HG03108 (cell line): ENCODE measurements around the gene STKLD1.
"Not testable (repeated sequence)": the region's sequence is repeated elsewhere in the genome, so short reads cannot be mapped to it uniquely, and the experiment has no call there.

ENCODE experiments used
- ATAC-seq: cut with Tn5 transposase; IDR thresholded peaks from one replicate; pipeline ENCODE4 v1.9.1; 2021; ENCODE audit warnings: moderate library complexity; ENCODE audit not compliant: unreplicated experiment

Gene STKLD1

DNA sequence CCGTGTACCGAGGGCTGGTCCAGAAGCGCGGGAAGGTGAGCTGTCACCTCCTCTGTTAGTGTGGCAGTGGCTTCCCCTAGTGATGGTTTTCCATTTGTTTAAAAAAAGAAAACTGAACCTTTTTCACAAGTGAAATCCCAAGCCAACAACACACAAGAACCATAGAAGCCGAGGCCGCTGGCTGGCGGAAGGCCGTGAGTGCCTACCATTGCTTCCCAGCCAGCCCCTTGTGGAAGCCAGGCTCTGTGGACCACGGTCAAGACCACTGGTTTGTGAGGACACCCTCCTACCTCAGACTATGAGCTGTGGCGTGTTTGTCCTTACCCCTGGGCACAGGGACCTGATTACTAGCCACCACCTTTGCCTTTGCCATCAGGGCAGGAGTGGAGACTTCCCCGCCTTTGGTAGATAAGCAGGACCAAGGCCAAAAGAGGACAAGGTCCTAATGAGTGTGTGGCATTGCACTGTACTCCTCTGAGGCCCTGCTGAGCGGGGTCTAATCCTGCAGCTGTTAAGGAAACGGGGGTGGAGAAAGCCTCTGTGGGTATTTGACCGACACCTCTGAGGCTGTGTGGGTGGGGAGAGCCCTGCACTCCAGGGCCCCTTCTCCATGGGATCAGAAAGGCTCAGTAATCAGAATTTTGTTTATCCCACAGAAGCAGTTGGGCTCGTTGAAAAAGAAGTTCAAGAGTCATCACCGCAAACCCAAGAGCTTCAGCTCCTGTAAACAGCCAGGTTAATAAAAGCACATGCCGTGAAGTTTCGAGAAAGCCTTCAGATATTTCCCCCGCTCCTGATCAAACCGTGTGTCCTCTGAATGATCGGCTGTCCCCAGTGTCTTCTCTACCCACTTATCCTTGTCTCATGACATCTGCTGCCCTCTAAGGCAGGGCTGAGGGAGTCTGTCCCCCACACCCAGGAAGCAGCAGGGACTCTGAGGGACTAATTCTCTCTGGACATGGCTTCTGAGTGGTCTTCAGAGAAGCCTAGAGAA lies 15.5 kb upstream of the STKLD1 start:
- ATAC-seq, result no peak

- no peak for ATAC-seq
Observed at GRCh38 chr9:133361507-133362092, 14.6 kb upstream of the STKLD1 start.

- ATAC-seq, result no peak
Observed at GRCh38 chr9:133362359-133363044, 13.7 kb upstream of the STKLD1 start.

DNA sequence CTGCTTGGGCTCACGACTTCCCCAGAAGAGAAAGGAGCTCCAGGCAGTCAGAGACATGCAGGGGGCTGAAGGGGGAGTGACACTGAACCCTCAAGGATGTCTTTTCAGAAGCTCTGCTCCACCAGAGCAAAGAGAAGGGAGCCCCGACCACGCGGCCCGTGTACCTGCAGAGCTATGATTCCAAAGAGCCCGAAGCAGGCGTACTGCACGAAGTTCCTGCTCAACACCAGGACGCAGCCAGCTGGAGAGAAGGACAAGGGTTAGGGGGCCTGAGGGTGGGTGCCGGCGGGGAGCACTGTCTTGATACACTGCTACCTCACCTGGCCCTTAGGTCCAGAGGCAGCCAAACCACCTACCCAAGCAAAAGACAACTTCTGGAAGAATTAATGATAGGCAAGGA lies 9.7 kb upstream of the STKLD1 start:
- no peak for ATAC-seq

DNA sequence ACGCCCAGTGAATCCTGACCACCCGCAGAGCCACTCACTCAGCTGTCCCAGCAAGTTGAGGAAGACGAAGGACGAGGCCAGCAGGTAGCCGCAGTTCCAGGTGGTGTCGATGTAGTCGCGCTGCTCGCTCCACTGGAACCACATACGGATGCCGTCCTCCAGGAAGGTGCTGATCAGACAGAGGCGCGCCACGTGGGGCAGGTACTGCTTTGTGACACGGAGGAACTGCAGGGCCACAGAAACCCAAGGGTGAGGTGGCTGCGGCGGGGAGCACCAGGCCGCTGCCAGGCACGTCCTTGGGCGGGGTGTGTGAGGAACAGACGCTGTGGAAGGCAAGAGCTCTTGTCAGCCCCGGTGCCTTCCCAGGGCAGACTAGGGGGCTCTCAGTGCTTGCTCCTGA lies 8.9 kb upstream of the STKLD1 start:
- ATAC-seq, result no peak

DNA sequence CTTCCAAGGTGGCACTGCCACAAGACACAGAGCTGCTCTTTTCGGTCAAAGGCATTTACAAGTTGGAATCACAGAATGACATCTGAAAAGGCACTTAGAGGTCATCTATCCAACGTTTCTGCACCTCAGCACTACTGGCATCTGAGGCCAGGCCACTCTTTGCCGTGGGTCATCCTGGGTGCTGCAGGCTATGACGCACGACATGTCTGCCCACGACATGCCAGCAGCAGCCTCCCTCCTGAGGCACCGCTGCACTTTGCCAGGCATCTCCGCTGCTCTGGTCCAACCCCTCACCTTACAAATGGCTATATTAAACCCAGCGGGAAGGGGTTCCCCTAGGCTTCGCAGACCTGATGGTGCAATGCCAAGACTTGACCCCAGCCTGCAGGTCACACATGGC lies 8.4 kb upstream of the STKLD1 start:
- no peak for ATAC-seq

DNA sequence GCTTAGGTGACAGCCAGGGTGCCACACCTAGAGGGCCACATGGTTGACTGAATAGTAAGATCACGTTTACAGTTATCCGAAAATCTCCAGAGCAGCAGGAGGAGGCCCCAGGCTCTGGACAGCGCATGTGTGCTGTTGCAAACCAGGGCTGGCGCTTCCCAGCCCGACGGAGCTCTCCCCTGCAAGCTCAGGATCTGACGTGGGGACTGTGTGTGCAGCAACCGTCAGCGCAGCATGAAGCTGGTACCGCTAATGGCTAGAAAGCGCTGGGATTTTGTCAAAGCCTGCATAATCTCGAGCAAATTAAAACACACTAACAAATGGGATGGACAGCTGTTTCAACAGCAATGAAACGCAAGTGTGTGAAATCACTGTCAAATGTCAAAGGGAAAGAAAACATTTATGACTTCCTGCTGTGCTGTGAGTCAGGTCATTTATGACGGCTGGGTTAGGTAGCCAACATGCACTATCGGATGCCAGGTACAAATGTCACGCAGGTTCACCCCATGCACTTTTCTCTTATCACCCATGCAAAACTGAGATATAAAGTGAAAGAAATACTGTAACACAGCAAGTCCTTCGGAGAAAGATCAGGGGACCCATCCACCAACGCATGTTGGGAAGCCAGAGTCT lies 7.8 kb upstream of the STKLD1 start:
- ATAC-seq, result no peak

DNA sequence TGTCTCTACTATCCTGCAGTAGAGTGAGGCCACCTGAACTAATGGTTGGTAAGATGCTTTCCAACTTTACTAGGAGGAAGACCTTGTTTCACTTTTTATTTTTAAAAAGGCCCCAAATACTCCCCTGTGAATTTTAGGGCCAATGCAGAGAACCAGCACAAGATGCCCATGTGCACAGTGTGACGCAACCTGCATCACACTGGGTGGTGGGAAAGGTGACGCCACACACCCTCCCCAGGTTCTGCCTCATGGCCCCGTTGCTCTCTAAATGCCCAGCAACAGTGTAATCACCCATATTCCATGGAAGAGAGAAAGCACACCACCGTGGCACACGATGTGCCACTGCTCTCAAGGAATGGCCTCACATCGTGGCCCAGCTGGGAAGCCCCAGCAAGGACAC lies 6.7 kb upstream of the STKLD1 start:
- ATAC-seq, result no peak

DNA sequence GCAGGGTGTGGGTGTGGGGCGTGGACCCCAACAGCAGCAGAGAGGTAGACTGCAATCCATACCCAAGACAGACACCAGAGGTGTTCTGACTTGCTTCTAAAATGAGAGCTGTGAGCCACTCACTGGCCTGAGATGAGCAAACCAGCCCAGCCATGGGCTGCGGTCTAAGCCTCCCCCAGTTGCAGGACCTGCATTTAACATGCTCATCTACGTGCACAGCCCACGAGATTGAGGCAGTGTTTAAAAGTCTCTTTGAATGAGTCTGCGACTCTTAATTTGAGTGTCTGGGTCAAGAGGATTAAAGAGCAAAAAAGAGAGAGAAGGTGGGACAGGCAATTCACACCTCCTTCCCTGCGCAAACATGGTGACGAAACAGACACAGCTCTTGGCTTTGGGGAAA lies 6.2 kb upstream of the STKLD1 start:
- ATAC-seq, result no peak

- no peak for ATAC-seq
Observed at GRCh38 chr9:133370685-133371084, 5.5 kb upstream of the STKLD1 start.

- ATAC-seq, result no peak
Observed at GRCh38 chr9:133371261-133371711, 4.9 kb upstream of the STKLD1 start.

- ATAC-seq, result no peak
Observed at GRCh38 chr9:133372144-133372543, 4.0 kb upstream of the STKLD1 start.

DNA sequence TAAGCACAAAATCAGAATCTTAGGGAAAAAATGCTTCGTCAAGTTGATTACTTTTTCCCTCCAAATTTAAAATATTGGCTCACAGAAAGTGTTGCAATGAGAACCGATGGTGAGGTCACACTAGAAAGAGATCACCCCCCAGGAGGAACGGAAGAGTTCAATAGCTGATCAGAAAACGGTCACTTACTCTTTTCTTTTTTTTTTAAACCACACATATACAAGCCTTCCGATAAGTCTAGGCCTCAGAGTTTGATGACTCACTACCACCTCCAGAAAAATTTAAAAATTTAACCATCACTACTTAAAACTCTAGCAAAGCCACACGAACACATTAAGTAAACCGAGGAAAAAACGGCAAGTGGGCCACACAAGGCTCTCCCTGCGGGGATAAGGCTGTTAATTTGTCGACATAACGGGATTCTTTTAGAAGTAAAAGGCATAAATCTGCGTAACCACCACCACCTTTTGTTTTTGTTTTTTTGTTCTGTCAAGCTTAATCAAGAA lies 1.5 kb upstream of the STKLD1 start:
- ATAC-seq, result no peak

DNA sequence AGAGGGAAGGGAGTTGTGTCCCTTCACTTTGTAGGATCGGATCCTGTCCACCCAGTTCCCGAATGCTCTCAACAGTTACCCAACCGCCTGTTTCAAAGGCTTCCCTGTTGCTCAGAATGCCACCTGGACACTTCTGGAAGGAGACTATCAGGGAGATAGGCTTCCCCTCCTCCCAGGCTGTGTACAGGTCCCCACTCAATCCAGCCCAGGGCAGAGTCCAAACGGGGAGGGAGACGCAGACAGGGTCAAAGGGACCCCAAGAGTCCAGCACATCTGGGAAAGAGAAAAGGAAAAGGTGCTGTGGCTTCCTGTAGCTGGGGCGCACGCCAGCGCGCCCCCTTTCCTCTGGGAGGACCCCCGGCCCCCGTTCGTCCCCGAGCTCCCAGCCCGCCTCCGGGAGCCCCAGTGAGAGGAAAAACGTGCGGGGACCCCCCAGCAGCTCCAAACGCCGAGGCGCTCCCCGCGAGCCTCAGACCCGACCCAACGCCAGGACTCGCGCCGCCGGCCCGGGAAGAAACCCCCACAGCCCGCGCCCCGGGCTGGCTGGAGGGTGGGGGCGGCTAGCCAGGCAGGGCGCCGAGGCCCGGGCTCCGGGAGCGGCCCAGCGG lies 946 bp upstream of the STKLD1 start:
- ATAC-seq, result no peak

DNA sequence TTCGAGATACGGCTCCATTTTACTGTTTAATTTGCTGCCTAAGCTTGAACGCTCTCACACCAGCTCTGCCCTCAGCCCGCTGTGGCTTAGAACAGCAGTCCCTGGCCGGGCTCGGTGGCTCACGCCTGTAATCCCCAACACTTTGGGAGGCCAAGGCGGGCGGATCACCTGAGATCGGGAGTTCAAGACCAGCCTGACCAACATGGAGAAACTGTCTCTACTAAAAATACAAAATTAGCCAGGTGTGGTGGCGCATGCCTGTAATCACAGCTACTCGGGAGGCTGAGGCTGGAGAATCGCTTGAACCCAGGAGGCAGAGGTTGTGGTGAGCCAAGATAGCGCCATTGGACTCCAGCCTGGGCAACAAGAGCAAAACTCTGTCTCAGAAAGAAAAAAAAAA lies 1.1 kb downstream of the STKLD1 start:
- not testable (repeated sequence) for ATAC-seq

GRCh38 chr9:133377721-133378216 lies 1.6 kb downstream of the STKLD1 start:
- ATAC-seq, result no peak

DNA sequence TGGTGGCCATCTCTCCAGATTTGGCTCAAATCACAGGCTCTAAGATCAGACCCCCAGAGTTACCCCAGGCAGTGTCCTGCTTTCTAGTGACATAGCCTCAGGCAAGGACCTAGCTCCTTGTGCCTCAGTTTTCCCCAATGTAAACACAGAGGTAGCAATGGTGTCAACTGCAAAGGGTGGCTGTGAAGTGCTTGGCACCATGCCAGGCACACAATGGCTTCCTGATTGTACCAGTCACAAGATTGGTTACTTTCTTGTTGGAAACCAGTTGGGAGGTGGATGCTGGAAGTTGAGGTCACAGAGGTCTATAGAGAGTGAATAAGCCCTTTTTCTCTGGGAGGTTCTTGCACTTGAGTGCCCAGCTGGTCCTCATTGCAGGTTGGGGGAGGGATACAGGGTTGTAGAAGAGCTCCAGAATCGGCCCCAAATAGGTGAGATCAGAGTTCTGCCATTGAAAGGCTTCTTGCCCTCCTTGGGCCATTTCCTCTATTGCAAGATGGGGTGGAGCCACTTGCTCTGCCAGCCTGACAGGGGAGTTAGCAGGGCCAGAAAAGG lies 2.3 kb downstream of the STKLD1 start:
- no peak for ATAC-seq

GRCh38 chr9:133379153-133380086 lies 3.3 kb downstream of the STKLD1 start:
- ATAC-seq, result no peak

DNA sequence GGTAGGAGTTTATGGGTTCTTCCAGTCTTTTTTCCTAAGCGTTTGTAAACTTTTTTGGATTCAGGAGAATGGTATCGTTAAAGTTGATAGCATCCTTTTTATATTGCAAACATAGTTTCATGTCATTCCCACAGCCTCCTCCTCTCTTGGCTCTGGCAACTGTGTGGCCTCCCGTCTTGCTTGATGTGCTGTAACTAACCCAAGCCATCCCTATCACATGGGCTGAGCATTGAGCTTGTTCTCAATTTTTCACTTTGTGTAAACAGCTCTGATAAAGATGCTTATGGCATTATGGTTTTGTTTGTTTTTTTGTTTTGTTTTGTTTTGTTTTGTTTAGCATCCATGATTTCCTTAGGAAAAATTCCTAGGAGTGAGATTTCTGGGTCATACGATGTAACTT lies 4.6 kb downstream of the STKLD1 start:
- no peak for ATAC-seq
